Central memory CD8-positive, alpha-beta T cell (primary cell): ENCODE data around the gene SPARCL1.
A peak's percentile ranks its signal among the peaks of the same experiment; 100 is the strongest.
"Not testable (repeated sequence)": the region's sequence is repeated elsewhere in the genome, so short reads cannot be mapped to it uniquely, and the experiment has no call there.

Source experiments
- ATAC-seq: fragments of 150-1000 bp; cut with Tn5 transposase; replicated peaks from 2 replicates; pipeline ENCODE4 v1.10.0; 2022; ENCODE audit warnings: mild to moderate bottlenecking, moderate FRiP score, moderate number of reproducible peaks; ENCODE audit not compliant: poor library complexity, severe bottlenecking; ENCODE audit errors: extremely low read depth
- DNase-seq, 2 donors: peaks; one replicate each; pipeline ENCODE4 v3.0.0; 2021; ENCODE audit warnings: low spot score in 2 of 2
- H3K27ac Mint-ChIP-seq: one replicate; pipeline ENCODE4 v1.8.0; 2022; ENCODE audit warnings: low read depth, mild to moderate bottlenecking, moderate library complexity, mixed read lengths
- H3K27me3 Mint-ChIP-seq: one replicate; pipeline ENCODE4 v1.8.0; 2022; ENCODE audit warnings: mixed read lengths
- H3K36me3 Mint-ChIP-seq: one replicate; pipeline ENCODE4 v1.8.0; 2022; ENCODE audit warnings: mild to moderate bottlenecking, moderate library complexity, mixed read lengths; ENCODE audit not compliant: insufficient read depth
- H3K4me1 Mint-ChIP-seq: one replicate; pipeline ENCODE4 v1.8.0; 2022; ENCODE audit warnings: mixed read lengths
- H3K4me3 Mint-ChIP-seq: one replicate; pipeline ENCODE4 v1.8.0; 2022; ENCODE audit warnings: mild to moderate bottlenecking, moderate library complexity, mixed read lengths
- H3K9me3 Mint-ChIP-seq: one replicate; pipeline ENCODE4 v1.8.0; 2022; ENCODE audit warnings: mixed read lengths

SPARCL1 gene

GRCh38 chr4:87511500-87511899 lies 17.7 kb downstream of the SPARCL1 start:
- Mint-ChIP-seq H3K4me1 (no peaks in the 10 kb centered on the region), H3K27me3 (no peaks in the 10 kb centered on the region), H3K4me3 (no peak overlapping the region), H3K9me3 (no peaks in the 10 kb centered on the region), H3K27ac (no peak overlapping the region), H3K36me3 (no peaks in the 10 kb centered on the region)
- DNase-seq (no peak), ATAC-seq (no peak)

DNA sequence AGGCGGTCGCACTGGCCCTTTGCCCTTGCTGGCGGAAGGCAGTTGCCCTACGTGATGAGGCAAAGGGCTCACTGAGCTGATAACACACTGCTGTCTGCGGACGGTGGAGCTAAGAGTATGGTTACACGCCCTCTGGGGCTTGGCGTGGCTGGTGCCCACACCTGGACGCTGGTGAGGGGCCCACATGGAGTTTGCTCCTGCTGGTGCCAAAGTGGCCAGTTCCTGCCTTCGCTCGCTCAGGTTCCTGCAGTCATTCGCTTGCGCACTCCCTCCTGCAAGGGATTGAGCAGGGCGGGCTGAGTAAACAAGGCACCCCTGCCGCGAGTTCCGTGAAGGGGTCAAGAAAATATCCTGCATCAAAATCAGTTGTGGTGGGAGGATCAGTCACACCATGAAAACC lies 18.4 kb downstream of the SPARCL1 start:
- Mint-ChIP-seq H3K4me1 (no peaks in the 10 kb centered on the region), H3K27ac (no peak overlapping the region)
- ATAC-seq = no peak

GRCh38 chr4:87506974-87507701 lies 22.0 kb downstream of the SPARCL1 start:
- no peak overlapping the region for H3K27ac Mint-ChIP-seq
- no peaks in the 10 kb centered on the region for H3K27me3 Mint-ChIP-seq
- no peaks in the 10 kb centered on the region for H3K36me3 Mint-ChIP-seq
- H3K9me3 Mint-ChIP-seq = no peaks in the 10 kb centered on the region
- ATAC-seq (no peak), DNase-seq (no peak)
- H3K4me1 Mint-ChIP-seq = no peaks in the 10 kb centered on the region
- H3K4me3 Mint-ChIP-seq = no peak overlapping the region

More for the DNA sequence above, 18.4 kb downstream of the SPARCL1 start:
- no peak for DNase-seq
- H3K9me3 Mint-ChIP-seq = no peaks in the 10 kb centered on the region
- no peak overlapping the region for H3K4me3 Mint-ChIP-seq
- no peaks in the 10 kb centered on the region for H3K36me3 Mint-ChIP-seq
- H3K27me3 Mint-ChIP-seq = no peaks in the 10 kb centered on the region

GRCh38 chr4:87505862-87506261 lies 23.3 kb downstream of the SPARCL1 start:
- ATAC-seq = no peak
- DNase-seq = no peak
- Mint-ChIP-seq H3K36me3 (no peaks in the 10 kb centered on the region), H3K4me3 (no peak overlapping the region), H3K9me3 (no peaks in the 10 kb centered on the region), H3K27ac (no peak overlapping the region), H3K27me3 (no peaks in the 10 kb centered on the region), H3K4me1 (no peaks in the 10 kb centered on the region)

DNA sequence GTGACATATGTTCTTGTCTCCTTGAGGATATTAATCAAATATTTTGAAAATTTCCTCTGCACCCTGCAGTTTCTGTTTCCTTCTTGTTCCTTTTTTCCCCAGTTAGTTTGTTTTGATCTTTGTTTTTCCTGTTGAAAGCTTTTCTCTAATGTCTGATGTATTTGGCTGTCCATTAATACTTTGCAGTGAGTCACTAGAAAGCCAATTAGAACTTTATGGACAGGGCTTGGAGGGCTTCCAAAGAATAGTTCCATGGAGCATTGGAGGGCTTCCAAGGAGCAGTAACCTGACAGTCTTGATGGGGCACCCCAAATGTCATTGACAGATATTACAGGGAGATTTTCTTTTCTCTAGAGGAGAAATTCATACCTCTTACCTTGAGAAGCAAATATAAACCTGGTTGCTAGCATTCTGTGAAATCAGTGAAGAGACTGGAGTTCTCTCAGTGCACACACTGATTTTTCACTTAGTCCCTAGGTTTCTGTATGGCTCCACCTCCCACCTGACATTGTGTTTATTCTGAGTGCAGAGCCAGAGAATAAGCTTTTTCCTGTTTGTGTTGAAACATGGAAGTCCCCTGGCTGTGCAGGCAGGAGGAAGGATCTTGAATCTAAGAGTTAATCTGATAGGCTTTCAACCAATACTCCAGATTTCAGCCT lies 26.5 kb downstream of the SPARCL1 start:
- H3K27ac Mint-ChIP-seq = no peak overlapping the region
- no peak for DNase-seq
- H3K9me3 Mint-ChIP-seq = no peaks in the 10 kb centered on the region
- H3K4me1 Mint-ChIP-seq = peaks cover 5% of the 10 kb centered on the region
- H3K27me3 Mint-ChIP-seq = no peaks in the 10 kb centered on the region
- H3K4me3 Mint-ChIP-seq = no peak overlapping the region
- H3K36me3 Mint-ChIP-seq = no peaks in the 10 kb centered on the region
- no peak for ATAC-seq

- H3K9me3 Mint-ChIP-seq = no peaks in the 10 kb centered on the region
- ATAC-seq (no peak), DNase-seq (no peak)
- no peaks in the 10 kb centered on the region for H3K27me3 Mint-ChIP-seq
- H3K27ac Mint-ChIP-seq = no peak overlapping the region
- H3K4me3 Mint-ChIP-seq = peak overlapping the region; percentile 46
- H3K36me3 Mint-ChIP-seq = no peaks in the 10 kb centered on the region
- H3K4me1 Mint-ChIP-seq = peaks cover 5% of the 10 kb centered on the region
Measured at GRCh38 chr4:87500092-87500462, 29.1 kb downstream of the SPARCL1 start.

DNA sequence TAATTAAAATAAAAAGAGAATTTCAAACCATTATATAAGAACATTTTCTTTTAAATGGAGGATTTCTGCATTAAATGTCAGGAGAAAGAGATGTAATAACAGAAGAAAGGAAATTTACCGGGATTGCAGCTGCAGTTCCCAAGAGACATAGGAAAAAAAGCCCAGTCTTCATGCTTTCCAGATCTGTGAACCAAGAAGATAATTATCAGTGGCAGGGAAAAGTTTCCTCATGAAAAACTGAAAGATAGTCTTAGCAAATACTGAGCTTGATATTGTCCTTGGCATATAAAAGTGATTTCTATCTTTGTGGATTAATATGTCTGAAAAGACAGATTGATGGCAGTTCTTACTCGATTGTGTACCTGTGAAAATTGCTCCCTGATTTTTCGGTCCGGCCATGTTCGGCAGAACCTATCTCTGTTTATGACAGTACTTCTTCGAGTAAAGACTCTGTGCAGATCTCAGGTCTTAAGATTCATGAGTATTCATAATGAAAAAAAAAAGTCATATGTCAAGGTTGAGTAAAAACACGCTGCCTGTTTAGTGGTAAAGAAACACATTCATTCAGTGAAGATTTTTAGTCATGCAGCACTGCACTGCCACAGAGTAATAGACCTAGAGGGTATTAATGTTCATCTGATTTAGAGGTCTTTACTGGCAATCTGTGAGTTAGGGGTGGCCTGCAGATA lies 29.6 kb downstream of the SPARCL1 start:
- no peak for DNase-seq
- Mint-ChIP-seq H3K4me1 (peaks cover 5% of the 10 kb centered on the region), H3K4me3 (peak overlapping the region; percentile 46), H3K36me3 (no peaks in the 10 kb centered on the region), H3K27me3 (no peaks in the 10 kb centered on the region), H3K27ac (no peak overlapping the region), H3K9me3 (no peaks in the 10 kb centered on the region)
- no peak for ATAC-seq

DNA sequence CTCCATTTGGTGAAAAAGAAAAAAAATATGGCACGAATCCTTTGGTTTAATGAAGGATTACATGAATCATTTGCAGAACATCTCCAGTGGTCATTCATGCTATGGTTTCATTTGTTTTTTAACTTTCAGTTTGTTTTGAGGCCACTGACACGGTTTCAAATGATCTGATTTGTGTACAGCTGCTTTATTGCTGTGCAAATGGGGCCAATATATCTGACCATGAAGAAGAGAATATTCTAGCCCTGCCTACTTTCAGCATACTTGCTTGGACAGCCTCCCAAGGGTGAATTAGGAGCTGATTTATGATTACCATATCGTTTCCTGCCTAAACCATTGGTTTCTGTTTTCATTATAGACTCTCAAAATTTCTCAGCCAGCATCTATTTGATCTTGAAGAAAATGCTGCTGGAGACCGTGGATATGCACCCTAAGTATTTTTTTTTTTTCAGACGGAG lies 30.7 kb downstream of the SPARCL1 start:
- H3K4me3 Mint-ChIP-seq = peak overlapping the region; percentile 18
- no peaks in the 10 kb centered on the region for H3K27me3 Mint-ChIP-seq
- H3K36me3 Mint-ChIP-seq = no peaks in the 10 kb centered on the region
- ATAC-seq (peak; percentile 24), DNase-seq (no peak)
- H3K9me3 Mint-ChIP-seq = peaks cover 6% of the 10 kb centered on the region
- H3K4me1 Mint-ChIP-seq = peaks cover 5% of the 10 kb centered on the region
- H3K27ac Mint-ChIP-seq = no peak overlapping the region

- Mint-ChIP-seq H3K27ac (no peak overlapping the region), H3K4me3 (no peak overlapping the region), H3K4me1 (peaks cover 5% of the 10 kb centered on the region), H3K36me3 (no peaks in the 10 kb centered on the region), H3K9me3 (peaks cover 6% of the 10 kb centered on the region), H3K27me3 (no peaks in the 10 kb centered on the region)
- no peak for ATAC-seq
- no peak for DNase-seq
Measured at GRCh38 chr4:87497578-87497977, 31.6 kb downstream of the SPARCL1 start.

- ATAC-seq (no peak), DNase-seq (no peak)
- Mint-ChIP-seq H3K36me3 (no peaks in the 10 kb centered on the region), H3K4me1 (peaks cover 5% of the 10 kb centered on the region), H3K4me3 (no peak overlapping the region), H3K27ac (no peak overlapping the region), H3K27me3 (no peaks in the 10 kb centered on the region), H3K9me3 (peaks cover 6% of the 10 kb centered on the region)
Measured at GRCh38 chr4:87497159-87497558, 32.0 kb downstream of the SPARCL1 start.

DNA sequence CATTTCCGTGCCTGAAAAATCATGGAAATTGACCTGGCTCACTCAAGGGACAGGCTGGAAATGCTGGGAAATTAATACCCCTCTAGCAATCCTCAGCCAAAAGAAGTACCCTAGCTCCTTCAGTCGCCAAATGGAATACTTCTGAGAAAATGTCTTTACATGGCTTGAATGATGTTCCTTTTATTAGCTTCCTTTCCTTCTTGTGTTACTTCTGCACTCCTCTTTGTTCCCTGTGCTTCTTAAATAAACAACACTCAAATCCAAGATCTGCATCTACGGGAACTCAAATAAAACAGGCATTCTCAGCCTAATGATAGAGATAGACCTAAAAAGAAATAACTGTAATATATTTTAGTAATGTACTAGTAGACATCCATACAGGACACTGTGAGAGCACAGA lies 36.1 kb downstream of the SPARCL1 start:
- Mint-ChIP-seq H3K27me3 (no peaks in the 10 kb centered on the region), H3K27ac (no peak overlapping the region), H3K9me3 (peaks cover 6% of the 10 kb centered on the region), H3K4me3 (no peak overlapping the region), H3K36me3 (no peaks in the 10 kb centered on the region), H3K4me1 (no peaks in the 10 kb centered on the region)
- no peak for DNase-seq
- no peak for ATAC-seq

- H3K27ac Mint-ChIP-seq, H3K36me3 Mint-ChIP-seq, ATAC-seq, H3K4me1 Mint-ChIP-seq, H3K4me3 Mint-ChIP-seq, DNase-seq, H3K9me3 Mint-ChIP-seq, H3K27me3 Mint-ChIP-seq: not testable (repeated sequence)
Measured at GRCh38 chr4:87491851-87492250, 37.3 kb downstream of the SPARCL1 start.

DNA sequence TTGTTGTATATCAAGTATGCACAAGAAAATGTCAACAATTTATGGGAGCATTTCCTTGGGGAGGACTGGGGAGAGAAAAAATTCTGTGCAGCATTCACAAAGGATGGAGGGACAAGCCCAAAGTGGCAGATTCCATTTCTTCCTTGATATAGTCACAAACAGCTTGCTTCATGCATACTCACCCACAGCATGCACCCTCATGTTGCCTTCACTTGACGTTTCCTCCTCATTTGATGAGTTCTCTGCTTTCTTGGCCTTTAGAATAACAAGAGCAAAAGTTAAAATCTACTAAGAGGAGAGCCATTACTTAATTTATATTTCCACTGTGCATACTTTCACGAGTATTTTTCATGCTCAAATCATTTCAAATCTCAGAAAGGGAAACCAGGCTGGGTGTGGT lies 37.7 kb downstream of the SPARCL1 start:
- Mint-ChIP-seq H3K27me3 (no peaks in the 10 kb centered on the region), H3K36me3 (no peaks in the 10 kb centered on the region), H3K27ac (no peak overlapping the region), H3K4me3 (no peak overlapping the region), H3K9me3 (peaks cover 6% of the 10 kb centered on the region), H3K4me1 (no peaks in the 10 kb centered on the region)
- ATAC-seq (no peak), DNase-seq (no peak)
